Colon (tissue), 2 donors: Measurements from ENCODE around the gene PPFIA1.
"Not testable (repeated sequence)": the region's sequence is repeated elsewhere in the genome, so short reads cannot be mapped to it uniquely, and the experiment has no call there.

Experiments used
- FAIRE-seq: peaks from 2 replicates; lab custom pipeline; 2012; peaks lifted over from hg19 to GRCh38; lab: Jason Lieb, UNC
- donor health status: control.
- donor health status: control.

Gene PPFIA1

DNA sequence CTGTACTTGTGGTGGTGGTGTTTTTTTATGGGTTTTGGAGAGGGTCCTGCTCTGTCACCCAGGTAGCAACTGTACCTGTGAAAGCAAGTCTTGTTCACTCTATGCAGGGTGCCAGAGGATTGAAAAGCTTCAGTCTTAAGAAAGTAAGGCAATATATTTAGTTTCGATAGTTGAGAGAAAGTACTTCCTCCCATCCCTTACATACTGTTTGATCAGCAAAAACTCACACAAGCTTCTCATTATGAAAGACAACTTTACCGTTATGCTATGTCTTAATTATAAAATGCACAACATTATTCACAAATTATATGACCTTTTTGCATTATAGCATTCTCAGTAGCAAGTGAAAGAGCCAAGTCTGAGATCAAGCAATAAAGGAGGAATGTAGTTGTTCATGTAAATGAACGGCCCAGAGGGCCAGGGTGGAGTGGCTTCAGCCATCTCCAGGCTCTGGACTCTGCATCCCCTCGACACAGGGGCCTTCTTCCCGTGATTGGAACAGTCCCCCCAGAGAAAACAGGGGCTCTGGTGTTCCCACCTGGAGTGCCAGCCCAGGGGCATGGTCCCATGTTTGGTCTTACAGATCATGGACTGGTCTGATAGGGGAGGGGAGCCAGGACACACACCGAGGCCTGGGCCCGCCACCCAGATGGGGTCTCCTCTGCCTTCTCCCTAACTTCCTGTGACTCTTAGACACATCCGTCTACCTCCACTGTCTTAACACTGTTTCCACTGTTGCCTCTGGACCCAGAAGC, 89.1 kb downstream of the PPFIA1 start:
- no peak for FAIRE-seq

DNA sequence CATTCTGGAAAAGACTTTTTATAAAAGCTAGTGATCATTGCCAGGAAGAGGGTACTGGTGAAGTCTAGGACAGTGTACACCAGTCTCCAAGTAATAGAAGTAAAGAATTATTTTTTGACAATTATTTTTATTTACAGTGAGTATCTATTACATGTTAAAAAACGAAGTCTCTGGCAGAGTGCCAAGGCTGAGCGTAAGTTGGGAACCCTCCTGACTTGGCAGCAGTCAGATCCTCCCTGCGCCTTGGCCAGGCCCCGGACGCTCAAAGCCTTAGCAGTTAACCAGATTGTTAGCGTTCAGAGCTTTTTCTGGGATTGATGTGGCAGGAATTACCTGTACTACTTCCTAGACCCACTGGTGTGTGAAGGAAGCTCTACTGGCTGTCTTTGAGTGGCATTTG, 89.7 kb downstream of the PPFIA1 start:
- no peak for FAIRE-seq

DNA sequence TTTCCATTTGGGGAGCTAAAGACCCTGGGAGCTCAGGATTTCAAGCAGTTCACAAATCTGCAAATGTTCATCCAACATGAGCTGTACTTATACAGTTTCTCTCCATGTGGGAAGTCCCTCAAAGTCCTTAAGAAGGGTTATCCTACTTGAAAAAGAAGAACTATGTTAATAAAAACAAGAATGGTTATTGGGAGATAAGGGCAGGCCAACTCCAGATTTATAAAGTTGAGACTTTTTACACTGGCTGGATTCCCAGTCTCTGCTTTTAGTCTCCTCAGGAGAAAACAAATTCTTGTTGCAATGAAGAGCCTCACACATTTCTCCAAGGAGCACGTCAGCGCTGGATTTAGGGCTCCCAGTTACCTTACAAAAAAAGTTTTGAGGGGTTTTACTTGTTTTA, 93.7 kb downstream of the PPFIA1 start:
- no peak for FAIRE-seq

DNA sequence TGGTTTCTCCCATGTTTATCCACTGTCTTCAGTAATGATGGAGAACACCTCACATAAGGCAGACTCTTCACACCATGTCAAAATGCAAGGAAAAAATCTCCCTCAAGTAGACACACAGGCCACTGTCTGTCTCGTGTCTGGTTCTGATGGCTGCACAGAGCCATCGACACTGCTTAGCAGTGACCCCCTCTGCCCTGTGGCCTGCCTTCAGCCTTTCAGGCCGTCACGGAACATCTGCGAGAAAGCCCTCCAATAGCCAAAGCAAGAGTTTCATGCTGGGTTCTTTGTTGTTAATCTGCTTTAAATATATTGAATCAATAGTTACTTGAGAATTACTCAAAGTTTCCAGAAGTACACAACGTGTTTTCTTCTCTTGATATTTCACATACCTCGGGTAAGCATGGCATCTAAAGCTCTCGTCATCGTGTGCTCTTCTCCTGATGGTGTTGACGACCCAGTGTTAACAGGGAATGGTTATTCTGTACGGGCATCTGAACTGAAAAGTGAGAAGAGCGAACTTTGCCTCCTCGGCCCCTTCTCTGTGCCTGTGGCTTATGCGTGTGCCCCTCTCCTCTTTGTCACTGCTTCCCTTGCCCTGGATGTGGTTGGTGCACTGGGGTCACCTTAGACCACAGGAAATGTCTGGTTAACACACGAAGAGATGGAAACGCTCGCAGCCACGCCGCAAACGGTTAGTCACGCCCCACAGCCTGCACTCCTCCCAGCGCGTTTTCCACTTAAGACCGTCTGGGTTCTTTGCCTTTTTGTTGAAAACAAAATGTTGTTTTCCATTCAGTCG, 94.5 kb downstream of the PPFIA1 start:
- no peak for FAIRE-seq

DNA sequence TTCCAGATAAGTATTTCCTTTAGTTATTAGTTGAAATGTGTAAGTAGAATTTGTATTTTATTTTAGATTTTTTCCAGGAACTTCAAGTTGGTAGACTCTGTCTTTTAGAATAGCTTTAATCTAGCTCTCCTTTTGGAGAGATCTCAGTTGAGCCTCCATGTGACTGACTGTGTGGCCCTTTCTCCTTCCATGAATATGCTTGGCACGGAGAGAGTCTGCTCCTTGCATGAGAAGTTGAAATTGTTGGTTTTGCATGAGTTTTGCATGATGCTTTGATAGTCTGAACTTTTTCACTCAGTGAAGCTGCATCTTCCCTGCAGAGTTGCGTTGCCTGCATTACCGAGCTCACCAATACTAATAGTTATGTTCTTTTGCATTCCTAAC, 95.0 kb downstream of the PPFIA1 start:
- no peak for FAIRE-seq

DNA sequence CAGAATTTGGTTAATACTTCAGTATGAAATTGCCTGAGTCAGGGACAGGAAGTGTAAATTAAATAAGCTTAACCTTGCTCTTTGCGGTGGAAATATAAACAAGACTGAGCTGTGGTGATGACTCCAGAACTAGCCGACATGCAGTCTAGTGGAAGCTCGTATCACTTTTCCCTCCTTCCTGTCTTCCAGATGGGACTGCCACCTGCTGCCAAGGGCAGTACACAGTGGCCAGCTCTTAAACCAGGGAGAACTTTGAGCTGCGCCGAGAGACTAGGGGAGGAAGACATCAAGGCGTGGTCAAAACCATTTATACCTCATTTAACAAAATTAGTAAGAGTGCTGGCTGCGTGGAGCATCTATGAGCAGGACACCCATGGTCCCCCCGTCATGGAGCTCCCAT, 96.6 kb downstream of the PPFIA1 start:
- no peak for FAIRE-seq

DNA sequence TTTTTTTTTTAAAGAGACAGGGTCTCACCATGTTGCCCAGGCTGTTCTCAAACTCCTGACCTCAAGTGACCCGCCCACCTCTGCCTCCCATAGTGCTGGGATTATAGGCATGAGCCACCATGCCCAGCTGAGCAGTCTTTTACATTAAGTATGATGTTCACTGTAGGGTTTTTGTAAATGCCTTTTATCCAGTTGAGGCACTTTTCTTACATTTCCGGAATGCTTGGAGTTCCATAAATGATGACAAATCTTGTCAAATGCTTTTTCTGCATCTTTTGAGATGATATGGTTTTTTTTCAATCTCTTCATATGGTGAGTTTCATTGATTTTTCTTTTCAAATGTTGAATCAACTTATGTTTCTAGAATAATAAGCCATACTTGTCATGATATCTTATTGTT, 98.5 kb downstream of the PPFIA1 start:
- FAIRE-seq: no peak

DNA sequence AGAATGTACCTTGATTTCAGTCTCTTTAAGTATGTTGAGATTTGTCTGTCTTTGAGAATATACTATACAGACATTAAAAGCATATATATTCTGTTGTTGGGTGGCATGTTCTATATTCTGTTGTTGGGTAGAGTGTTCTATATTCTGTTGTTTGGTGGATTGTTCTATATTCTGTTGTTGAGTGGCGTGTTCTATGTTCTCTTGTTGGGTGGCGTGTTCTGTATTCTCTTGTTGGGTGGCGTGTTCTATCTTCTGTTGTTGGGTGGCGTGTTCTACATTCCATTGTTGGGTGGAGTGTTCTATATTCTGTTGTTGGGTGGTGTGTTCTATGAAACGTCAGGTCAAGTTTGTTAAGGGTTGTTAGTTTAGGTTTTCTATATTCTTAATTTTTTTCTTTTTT, 100.8 kb downstream of the PPFIA1 start:
- no peak for FAIRE-seq

DNA sequence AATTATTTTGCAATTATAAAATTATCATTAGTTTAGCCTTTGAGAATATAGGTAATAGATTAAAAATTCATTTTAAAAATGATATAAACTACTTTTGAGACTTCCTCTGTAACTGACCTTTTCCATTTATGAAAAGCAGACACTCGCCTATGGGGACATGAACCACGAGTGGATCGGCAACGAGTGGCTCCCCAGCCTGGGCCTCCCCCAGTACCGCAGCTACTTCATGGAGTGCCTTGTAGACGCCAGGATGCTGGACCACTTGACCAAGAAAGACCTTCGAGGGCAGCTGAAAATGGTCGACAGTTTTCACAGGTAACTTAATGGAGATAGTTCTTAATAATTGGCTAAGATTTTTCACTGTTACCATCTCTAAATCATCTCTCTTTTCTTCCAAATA, 101.6 kb downstream of the PPFIA1 start:
- no peak for FAIRE-seq

DNA sequence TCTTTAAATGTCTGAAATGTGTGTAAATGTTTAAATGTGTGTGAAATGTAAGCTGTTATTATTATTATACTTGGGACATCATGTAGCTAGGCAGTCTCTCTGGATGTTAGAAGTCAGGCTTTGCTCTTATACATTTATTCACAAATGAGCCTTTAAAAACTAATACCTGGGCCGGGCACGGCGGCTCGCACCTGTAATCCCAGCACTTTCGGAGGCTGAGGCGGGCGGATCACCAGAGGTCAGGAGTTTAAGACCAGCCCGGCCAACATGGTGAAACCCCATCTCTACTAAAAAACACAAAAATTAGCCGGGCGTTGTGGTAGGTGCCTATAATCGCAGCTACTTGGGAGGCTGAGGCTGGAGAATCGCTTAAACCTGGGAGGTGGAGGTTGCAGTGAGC, 106.1 kb downstream of the PPFIA1 start:
- no peak for FAIRE-seq

DNA sequence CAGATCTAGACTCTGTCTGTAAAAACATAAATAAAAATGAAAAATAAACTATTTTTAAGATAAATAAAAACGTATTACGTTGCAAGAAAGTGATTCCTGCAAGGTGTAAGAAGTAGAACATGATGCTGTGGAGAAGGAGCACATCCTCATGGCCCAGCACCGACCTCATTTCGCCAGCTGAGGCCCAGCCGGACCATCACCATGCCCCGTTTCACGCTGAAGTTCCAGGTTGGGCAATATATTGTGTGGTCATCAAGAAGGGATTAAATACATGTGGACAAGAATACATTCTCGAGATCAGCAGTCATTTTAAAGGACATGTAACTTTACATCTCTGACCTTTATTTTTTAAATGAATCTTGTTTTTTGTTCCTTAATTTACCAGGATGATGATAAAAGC, 107.2 kb downstream of the PPFIA1 start:
- FAIRE-seq: no peak

DNA sequence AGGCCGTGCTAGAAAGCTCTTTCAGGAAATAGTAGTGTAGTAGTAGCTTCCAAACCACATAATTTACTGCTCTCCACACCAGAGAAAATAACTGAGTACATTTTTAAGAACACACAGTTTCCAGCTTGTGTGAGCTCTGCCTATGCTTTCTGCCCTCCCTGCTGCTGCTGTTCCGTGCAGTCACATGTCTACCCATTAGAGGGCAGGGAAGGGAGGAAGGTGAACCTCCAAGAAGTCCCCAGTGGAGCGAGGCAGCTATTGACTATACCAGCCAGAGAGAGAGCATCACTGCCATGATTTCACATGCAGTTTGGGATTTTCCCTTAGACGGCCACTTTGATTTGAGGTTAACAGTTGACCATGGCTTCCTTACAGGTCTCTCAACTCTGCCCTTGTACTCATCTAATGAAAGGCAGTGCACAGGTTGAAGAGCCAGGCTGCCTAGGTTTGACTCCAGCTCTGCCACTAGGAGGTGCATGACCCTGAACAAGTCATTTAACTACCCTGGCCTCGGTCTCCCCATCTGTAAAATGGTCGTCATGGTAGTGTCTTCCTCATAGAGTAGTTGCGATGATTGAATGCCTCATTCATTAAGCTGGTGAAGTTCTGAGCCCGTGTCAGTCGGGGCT, 108.1 kb downstream of the PPFIA1 start:
- FAIRE-seq: no peak

DNA sequence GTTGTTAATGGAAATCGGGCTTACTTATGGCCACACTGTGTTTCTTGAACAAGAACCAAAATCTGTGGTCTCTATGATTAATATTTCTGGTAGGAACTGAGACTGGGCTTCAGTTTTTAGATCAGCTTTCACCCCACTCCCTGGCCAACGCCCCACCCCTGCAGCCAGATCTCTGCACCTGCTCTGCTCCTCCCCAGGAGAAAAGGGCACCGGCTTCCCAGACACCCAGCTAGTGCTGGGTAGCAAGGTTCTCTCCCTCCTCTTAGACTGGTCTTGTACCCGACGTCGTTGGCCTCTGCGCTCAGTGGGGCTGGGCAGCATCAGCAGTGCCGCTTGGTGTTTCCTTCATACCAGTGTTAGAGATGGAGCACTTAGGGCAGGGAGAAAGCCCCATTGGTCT, 110.9 kb downstream of the PPFIA1 start:
- FAIRE-seq: no peak

DNA sequence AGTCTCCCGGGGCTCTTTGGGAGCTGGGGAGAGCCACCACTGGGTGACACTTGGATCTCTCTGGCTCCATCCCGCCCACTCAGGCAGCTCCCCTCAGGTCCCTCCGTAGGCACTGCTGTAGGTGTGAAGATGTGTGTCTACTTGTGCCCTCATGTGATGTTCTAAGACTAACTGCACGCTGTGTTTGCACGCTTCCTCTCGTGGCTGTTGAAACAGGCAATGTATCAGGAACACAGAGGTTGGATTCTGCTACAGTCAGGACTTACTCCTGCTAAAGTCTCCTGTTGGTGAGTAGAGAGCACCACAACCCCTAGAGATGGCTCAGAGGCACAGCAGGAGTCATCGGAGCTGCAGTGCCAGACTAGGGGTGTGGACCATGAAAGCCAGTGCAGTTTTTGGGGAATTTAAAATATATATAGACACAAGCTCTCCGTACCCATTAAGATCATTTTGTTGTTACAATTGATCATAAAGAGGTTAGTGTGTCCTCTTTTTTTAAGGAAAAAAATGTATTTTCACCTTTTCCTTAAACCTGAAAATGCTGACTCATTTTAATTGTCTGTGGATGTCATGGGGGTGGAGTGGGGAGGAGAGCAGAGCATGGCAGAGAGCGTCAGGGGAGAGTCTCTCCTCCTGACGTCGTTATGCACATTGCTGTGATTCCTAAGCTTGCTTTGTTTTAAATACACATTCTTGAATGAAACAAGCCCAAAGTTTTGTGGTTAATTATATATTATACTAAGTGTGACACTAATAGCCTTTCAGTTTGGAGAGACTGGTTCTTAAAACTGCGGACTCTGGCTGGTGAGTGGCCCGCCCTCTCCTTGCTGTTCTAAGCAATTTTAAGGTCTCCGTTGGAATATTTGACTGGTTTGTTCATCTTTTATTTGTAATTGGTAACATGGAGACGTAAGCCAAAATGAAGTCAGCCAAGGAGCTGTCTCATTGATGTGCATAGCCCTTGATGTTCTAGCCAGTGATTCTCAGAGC, 111.7 kb downstream of the PPFIA1 start:
- no peak for FAIRE-seq

DNA sequence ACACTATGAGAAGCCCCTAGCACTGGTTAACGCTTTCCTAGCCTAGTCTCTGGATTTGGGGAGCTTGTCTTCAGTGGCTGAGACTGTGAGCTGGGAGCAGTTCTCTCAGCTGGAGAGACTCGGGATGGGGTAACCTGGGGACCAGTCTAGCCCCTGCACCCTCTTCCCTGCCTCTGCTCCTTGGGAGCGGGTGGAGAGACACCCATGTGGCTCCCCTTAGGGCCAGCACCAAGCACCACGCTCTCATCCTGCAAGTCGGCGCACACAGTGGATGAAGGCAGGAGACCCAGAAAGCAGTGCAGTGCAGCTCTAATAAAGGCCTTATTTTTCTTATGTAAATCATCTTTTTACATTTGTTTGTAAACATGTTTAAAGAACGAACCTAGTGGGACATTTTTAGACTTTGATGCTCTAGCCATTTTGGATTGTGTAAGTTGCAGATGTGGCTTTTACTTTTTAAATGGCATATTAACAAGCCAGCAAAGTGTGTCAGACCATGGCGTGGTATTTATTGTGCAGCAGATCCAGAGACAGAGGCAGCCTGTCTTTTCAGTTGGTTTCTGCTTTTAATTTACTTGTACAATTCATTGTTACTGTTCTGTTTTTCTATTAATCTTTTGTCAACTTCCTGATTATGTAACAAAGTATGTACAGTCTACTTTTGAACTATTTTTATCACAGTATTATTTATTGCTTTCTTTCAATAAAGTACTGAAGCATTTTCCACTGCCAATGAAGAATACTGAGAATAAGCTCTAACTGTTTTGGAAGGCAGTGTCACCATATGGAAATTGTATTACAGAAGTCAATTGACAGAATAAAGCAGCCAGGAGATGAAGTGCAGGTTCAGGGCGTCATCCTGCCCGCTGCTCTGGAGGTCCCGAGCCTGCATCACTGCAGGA, 113.4 kb downstream of the PPFIA1 start:
- FAIRE-seq: no peak

DNA sequence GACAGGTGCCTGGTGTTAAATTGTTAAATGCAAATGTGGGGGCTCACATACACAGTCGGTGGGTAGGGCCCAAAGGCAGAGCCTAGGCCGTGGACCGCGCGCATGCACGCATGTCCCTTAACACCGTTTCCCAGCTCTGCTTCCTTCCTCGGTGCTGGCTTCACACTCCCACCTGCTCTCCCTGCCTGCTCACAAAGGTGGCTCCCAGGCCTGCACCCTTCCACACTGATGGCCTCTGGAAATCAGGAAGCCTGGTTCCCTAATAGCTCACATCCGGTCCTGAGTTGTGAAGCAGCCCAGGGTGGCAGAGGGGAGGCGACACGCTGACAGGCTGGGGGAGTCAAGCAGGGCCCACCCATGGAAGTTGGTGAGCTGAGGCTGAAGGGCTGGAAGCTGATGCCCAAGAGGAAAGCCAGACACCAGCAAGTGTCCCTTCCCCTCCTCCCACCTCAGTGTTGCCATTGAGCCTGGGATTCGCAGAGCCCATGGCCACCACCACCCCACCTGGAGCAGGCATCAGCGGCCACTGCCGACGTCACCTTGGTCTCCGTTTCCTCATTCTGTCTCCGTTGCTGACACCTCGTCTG, 114.2 kb downstream of the PPFIA1 start:
- FAIRE-seq: no peak

DNA sequence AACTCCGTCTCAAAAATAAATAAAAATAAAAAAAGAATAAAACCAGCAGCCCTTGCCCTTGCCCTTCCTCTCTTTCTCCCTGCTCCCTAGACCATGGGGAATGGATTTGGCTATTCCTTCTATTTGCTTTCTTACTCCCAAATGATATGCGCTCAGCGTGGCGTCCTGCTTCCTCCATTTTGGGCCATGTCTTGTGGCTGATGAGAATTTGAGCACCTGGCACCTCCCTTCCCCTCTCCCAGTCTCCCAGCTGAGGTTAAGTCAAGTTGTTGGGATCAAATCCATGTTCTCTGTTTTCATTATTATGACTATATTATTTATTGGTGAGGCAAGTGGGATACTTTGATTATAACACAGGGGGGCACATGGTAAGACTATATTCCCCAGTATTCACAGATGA, 117.1 kb downstream of the PPFIA1 start:
- FAIRE-seq: no peak

DNA sequence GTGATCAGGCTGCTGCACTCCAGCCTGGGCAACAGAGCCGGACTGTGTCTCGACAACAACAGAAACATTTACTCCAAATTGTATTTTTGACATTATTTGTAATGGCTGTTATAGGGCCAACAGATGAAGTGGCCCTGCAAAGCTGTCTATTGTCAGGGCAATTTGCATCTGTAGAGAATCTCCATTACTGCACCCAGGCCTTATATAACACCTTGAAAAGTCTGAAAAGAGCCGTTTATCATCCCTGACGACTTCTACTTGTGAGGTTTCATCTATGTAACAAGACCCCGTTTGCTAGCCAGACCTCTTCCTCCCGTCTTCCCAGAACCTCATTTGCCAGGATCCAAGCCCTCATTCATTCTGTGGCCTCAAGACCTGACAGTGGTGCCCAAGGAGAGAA, 118.7 kb downstream of the PPFIA1 start:
- no peak for FAIRE-seq

DNA sequence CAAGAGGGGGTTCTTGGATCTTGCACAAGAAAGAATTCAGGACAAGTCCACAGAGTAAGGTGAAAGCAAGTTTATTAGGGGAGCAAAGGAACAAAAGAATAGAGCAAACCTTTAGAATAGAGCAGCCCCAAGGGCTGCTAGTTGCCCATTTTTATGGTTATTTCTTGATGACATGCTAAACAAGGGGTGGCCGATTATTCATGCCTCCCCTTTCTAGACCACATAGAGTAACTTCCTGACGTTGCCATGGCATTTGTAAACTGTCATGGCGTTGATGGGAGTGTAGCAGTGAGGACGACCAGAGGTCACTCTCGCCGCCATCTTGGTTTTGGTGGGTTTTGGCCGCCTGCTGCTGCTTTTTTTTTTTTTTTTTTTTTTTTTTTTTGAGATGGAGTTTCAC, 120.4 kb downstream of the PPFIA1 start:
- not testable (repeated sequence) for FAIRE-seq

DNA sequence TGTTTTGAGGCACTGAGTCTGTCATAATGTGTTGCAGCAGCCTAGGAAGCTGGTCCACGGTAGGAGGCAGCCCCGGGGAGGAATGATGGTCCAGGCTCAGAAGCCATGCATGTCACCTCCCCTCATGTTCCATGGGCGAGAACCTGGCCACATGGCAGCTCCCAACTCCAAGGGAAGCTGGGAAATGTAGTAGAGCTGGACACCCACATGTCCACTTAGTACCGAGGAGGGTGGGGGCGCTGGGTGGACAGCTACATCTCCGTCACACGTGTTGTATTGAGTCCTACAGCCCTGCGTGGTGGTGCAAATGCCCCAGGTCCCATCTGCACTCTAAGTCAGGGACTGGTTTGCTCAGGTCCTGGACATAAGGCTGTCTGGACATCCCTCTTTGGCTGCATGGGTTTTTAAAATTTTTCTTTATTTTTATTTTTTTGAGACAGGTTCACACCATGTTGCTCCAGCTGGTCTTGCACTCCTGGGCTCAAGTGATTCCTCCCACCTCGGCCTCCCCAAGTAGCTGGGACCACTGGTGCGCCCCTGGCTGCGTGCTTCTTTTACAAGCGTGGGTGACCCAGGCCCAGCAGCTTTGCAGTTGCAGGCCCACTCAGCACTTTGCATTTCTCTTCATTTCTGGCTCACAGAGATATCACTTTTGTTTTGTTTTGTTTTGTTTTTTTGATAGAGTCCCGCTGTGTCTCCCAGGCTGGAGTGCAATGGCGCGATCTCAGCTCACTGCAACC, 123.9 kb downstream of the PPFIA1 start:
- FAIRE-seq: no peak
